HL-60 (cell line): ENCODE data around the gene TMEM248.

ENCODE experiments used
- DNase-seq, 2 experiments: peaks; one replicate each; pipeline ENCODE4 v3.0.0-alpha.2; 2010 to 2020; ENCODE audit warnings: low read depth in 1 of 2, low spot score in 1 of 2
- H3K27ac ChIP-seq: fragments of 250-450 bp; sonication (Bioruptor Pico); replicated peaks from 2 replicates; pipeline ENCODE4 v1.5.1; 2020; ENCODE audit warnings: mild to moderate bottlenecking, moderate library complexity
- H3K27me3 ChIP-seq: fragments of 250-450 bp; sonication (Bioruptor Pico); 2 replicates; pipeline ENCODE4 v1.5.1; 2021; ENCODE audit warnings: mild to moderate bottlenecking, moderate library complexity; ENCODE audit not compliant: insufficient read depth, poor library complexity, severe bottlenecking
- H3K4me3 ChIP-seq: replicated peaks from 2 replicates; pipeline ENCODE4 v1.5.1; 2011; ENCODE audit warnings: mild to moderate bottlenecking, control low read depth, low read length; ENCODE audit not compliant: insufficient read depth
- GABPA ChIP-seq: IDR thresholded peaks from 2 replicates; pipeline ENCODE4 v1.6.1; 2012; ENCODE audit warnings: low read depth
- POLR2AphosphoS5 ChIP-seq: IDR thresholded peaks from 2 replicates; pipeline ENCODE4 v1.6.1; 2012; ENCODE audit warnings: low read depth
- SPI1 ChIP-seq: IDR thresholded peaks from 2 replicates; pipeline ENCODE4 v1.6.1; 2012; ENCODE audit warnings: low read depth, mild to moderate bottlenecking, borderline replicate concordance
- TF ChIP-seq, protein P1 (sequence below): IDR thresholded peaks from one replicate; pipeline ENCODE4 v1.5.1; 2011; ENCODE audit warnings: low read length, control low read depth, inconsistent platforms; ENCODE audit not compliant: insufficient read depth
- TF ChIP-seq, protein P2 (sequence below): IDR thresholded peaks from 2 replicates; pipeline ENCODE4 v1.6.1; 2012; ENCODE audit warnings: low read depth; ENCODE audit not compliant: insufficient replicate concordance

The TMEM248 gene

DNA sequence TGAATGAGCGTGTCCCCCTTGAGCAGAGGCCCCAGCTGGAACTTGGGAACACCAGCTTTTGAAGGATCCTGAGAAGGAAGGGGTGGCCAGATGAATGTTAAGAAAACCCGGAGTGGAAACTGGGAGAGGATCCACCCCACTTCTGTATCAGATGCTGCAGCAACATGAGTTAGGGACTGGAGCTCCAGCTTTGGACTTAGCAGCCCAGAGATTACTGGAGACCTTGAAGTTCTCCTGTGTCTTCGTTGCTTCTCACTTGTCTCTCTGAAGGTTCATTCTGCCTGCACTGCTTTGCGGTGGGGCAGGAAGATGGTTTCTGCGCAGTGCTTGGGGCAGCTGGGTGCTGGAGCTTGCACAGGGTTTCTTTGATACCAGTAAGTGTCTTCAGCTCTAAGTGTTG lies 9.3 kb downstream of the TMEM248 start:
- Histone ChIP-seq H3K27ac (no peak overlapping the region), H3K4me3 (no peak overlapping the region), H3K27me3 (no peaks in the 10 kb centered on the region)
- no peak for DNase-seq
- TF ChIP-seq GABPA (no peak), POLR2AphosphoS5 (no peak), SPI1 (no peak)
- TF ChIP-seq, protein P1, sequence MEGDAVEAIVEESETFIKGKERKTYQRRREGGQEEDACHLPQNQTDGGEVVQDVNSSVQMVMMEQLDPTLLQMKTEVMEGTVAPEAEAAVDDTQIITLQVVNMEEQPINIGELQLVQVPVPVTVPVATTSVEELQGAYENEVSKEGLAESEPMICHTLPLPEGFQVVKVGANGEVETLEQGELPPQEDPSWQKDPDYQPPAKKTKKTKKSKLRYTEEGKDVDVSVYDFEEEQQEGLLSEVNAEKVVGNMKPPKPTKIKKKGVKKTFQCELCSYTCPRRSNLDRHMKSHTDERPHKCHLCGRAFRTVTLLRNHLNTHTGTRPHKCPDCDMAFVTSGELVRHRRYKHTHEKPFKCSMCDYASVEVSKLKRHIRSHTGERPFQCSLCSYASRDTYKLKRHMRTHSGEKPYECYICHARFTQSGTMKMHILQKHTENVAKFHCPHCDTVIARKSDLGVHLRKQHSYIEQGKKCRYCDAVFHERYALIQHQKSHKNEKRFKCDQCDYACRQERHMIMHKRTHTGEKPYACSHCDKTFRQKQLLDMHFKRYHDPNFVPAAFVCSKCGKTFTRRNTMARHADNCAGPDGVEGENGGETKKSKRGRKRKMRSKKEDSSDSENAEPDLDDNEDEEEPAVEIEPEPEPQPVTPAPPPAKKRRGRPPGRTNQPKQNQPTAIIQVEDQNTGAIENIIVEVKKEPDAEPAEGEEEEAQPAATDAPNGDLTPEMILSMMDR = no peak
- TF ChIP-seq, protein P2, sequence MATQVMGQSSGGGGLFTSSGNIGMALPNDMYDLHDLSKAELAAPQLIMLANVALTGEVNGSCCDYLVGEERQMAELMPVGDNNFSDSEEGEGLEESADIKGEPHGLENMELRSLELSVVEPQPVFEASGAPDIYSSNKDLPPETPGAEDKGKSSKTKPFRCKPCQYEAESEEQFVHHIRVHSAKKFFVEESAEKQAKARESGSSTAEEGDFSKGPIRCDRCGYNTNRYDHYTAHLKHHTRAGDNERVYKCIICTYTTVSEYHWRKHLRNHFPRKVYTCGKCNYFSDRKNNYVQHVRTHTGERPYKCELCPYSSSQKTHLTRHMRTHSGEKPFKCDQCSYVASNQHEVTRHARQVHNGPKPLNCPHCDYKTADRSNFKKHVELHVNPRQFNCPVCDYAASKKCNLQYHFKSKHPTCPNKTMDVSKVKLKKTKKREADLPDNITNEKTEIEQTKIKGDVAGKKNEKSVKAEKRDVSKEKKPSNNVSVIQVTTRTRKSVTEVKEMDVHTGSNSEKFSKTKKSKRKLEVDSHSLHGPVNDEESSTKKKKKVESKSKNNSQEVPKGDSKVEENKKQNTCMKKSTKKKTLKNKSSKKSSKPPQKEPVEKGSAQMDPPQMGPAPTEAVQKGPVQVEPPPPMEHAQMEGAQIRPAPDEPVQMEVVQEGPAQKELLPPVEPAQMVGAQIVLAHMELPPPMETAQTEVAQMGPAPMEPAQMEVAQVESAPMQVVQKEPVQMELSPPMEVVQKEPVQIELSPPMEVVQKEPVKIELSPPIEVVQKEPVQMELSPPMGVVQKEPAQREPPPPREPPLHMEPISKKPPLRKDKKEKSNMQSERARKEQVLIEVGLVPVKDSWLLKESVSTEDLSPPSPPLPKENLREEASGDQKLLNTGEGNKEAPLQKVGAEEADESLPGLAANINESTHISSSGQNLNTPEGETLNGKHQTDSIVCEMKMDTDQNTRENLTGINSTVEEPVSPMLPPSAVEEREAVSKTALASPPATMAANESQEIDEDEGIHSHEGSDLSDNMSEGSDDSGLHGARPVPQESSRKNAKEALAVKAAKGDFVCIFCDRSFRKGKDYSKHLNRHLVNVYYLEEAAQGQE = no peak

DNA sequence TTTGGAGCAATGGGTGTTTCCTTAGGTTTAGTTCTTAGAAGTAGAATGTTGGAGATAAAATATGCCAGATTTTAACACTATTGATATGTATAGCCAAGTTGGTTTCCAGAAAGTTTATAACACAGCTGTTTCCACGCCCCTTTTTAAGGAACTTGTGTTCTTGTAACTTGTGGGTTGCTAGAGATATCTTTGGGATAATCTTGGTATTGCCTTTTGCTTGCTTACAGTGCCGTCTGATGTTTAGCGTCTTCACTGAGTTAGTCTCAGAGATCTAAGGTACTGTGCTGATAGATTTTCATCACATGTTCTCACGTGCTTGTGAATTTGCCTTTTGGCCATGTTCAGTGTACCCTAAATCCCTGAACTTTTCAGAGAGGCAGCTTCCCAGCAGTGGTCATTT lies 12.4 kb downstream of the TMEM248 start:
- DNase-seq = no peak
- Histone ChIP-seq H3K27ac (no peak overlapping the region), H3K27me3 (no peaks in the 10 kb centered on the region), H3K4me3 (no peak overlapping the region)
- no peak for TF ChIP-seq GABPA
- TF ChIP-seq, protein P1 = no peak
- TF ChIP-seq, protein P2 = no peak
- TF ChIP-seq SPI1 = no peak
- TF ChIP-seq POLR2AphosphoS5 = no peak

DNA sequence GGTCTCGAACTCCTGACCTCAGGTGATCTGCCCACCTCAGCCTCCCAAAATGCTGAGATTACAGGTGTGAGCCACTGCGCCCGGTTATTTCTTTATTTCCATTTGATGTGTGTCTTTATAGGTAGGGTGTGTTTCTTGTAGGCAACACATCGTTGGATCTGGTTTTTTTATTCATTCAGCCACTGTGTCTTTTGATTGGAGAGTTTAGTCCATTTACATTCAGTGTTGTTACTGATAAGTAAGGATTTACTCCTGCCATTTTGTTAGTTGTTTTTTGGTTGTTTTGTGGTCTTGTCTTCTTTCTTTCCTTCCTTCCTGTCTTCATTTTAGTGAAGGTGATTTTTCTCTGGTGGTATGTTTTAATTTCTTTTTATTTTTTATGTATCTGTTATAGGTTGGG lies 16.9 kb downstream of the TMEM248 start:
- TF ChIP-seq GABPA (no peak), SPI1 (no peak), POLR2AphosphoS5 (no peak)
- TF ChIP-seq, protein P2 = no peak
- TF ChIP-seq, protein P1 = no peak
- Histone ChIP-seq H3K4me3 (no peak overlapping the region), H3K27ac (no peak overlapping the region), H3K27me3 (no peaks in the 10 kb centered on the region)
- DNase-seq = no peak
